ENCODE results near the gene ERICH2. TPM values are rescaled to one million over a fixed set of nuclear protein-coding genes. Genes with fewer than 3 reads are reported as not detected.

Gene ERICH2
- total and polyA plus RNA-seq, 11 donors = 0.22 to 3.4 (median 0.98) TPM; not detected in 4

GRCh38 chr2:170737821-170738220, 32.4 kb upstream of the ERICH2 start:
- DNase-seq = no peak
- H3K27me3 ChIP-seq = peaks cover 0 to 13% (median 0%) of the 10 kb centered on the region in 9 donors
- H3K9me3 ChIP-seq = peaks cover 0 to 13% (median 0%) of the 10 kb centered on the region in 12 donors
- H3K27ac ChIP-seq = no peak overlapping the region
- TF ChIP-seq POLR2A (IDR thresholded peaks at IDR 0.05) = no peak
- TF ChIP-seq, protein P1, sequence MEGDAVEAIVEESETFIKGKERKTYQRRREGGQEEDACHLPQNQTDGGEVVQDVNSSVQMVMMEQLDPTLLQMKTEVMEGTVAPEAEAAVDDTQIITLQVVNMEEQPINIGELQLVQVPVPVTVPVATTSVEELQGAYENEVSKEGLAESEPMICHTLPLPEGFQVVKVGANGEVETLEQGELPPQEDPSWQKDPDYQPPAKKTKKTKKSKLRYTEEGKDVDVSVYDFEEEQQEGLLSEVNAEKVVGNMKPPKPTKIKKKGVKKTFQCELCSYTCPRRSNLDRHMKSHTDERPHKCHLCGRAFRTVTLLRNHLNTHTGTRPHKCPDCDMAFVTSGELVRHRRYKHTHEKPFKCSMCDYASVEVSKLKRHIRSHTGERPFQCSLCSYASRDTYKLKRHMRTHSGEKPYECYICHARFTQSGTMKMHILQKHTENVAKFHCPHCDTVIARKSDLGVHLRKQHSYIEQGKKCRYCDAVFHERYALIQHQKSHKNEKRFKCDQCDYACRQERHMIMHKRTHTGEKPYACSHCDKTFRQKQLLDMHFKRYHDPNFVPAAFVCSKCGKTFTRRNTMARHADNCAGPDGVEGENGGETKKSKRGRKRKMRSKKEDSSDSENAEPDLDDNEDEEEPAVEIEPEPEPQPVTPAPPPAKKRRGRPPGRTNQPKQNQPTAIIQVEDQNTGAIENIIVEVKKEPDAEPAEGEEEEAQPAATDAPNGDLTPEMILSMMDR (IDR thresholded peaks at IDR 0.05) = no peak
- H3K4me3 ChIP-seq = no peak overlapping the region
- no peaks in the 10 kb centered on the region for H3K36me3 ChIP-seq
- ATAC-seq = no peak
- no peaks in the 10 kb centered on the region for H3K4me1 ChIP-seq
- 74 to 80% (median 77%) methylated on average over 4 of the region's 4 CpGs for WGBS, 4 donors
- intact Hi-C loops (cut with DNase I) = no loop called here

DNA sequence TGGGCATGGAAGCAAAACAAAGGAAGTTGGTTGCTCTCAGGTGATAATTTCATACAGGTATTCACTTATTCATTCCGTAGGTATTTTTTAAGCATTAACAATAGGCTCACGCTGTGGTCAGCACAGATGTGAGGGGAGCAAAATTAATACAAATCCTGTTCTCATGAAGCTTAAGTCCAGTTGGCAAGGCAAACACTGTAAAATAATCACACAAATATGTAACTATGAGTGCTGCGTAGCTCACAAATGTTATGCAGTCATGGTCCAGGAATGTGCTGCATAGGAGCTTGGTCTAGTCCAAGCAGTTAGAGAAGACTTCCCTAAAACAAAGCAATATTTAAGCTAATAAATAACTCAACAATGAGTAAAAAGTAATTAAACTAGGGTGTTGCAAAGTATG, 31.1 kb upstream of the ERICH2 start:
- Histone ChIP-seq H3K4me3 (no peak overlapping the region), H3K9me3 (peaks cover 0 to 13% (median 0%) of the 10 kb centered on the region in 12 donors), H3K36me3 (no peaks in the 10 kb centered on the region), H3K27me3 (peaks cover 0 to 21% (median 0%) of the 10 kb centered on the region in 9 donors), H3K4me1 (no peaks in the 10 kb centered on the region), H3K27ac (no peak overlapping the region)
- no peak for DNase-seq
- 72 to 77% (median 74%) methylated on average over 3 of the region's 3 CpGs for WGBS, 4 donors
- no peak for ATAC-seq
- intact Hi-C loops (cut with DNase I) = no loop called here
- TF ChIP-seq POLR2A (IDR thresholded peaks at IDR 0.05) = no peak
- TF ChIP-seq, protein P1 (IDR thresholded peaks at IDR 0.05) = no peak

- Histone ChIP-seq H3K4me3 (no peak overlapping the region), H3K27ac (no peak overlapping the region), H3K9me3 (peaks cover 0 to 13% (median 0%) of the 10 kb centered on the region in 12 donors), H3K4me1 (no peaks in the 10 kb centered on the region), H3K36me3 (no peaks in the 10 kb centered on the region), H3K27me3 (peaks cover 0 to 22% (median under 1%) of the 10 kb centered on the region in 9 donors)
- no peak for DNase-seq
- no peak for ATAC-seq
- 78 to 85% (median 82%) methylated on average over 3 of the region's 3 CpGs for WGBS, 4 donors
- intact Hi-C loops (cut with DNase I) = no loop called here
- TF ChIP-seq, protein P1 (IDR thresholded peaks at IDR 0.05) = no peak
- TF ChIP-seq POLR2A (IDR thresholded peaks at IDR 0.05) = no peak
Observed at GRCh38 chr2:170739507-170740046, 30.6 kb upstream of the ERICH2 start.

- Histone ChIP-seq H3K27ac (no peak overlapping the region), H3K36me3 (no peaks in the 10 kb centered on the region), H3K4me1 (peaks cover 0 to 4% (median 0%) of the 10 kb centered on the region in 12 donors), H3K9me3 (peaks cover 0 to 13% (median 0%) of the 10 kb centered on the region in 12 donors), H3K27me3 (peaks cover 0 to 25% (median 3%) of the 10 kb centered on the region in 9 donors), H3K4me3 (no peak overlapping the region)
- no peak for DNase-seq
- 62 to 68% (median 66%) methylated on average over 4 of the region's 4 CpGs for WGBS, 4 donors
- TF ChIP-seq, protein P1 (IDR thresholded peaks at IDR 0.05) = no peak
- no peak for TF ChIP-seq POLR2A (IDR thresholded peaks at IDR 0.05)
- ATAC-seq = no peak
- intact Hi-C loops (cut with DNase I) = no loop called here
Observed at GRCh38 chr2:170740660-170741059, 29.5 kb upstream of the ERICH2 start.

Measured in heart left ventricle (tissue), 16 donors.